LHCN-M2 (cell line): ENCODE measurements around the gene SLC23A1. TPM values are rescaled to one million over a fixed set of nuclear protein-coding genes. Genes with fewer than 3 reads are reported as not detected.
A peak's percentile ranks its signal among the peaks of the same experiment; 100 is the strongest.

Source experiments
- DNase-seq: peaks from one replicate; pipeline ENCODE4 v3.0.0-alpha.2; 2012; ENCODE audit warnings: low read depth
- total RNA-seq: library from RNA; depleted of rRNA; stranded (reverse); fragments of >200 nt; gene quantifications from 2 replicates; pipeline ENCODE4 v1.2.3, GENCODE V29; 2014

The SLC23A1 gene
- total RNA-seq, 1 experiment from 2014 or later, result not detected

- no peak for DNase-seq
These were observed 24.4 kb upstream of the SLC23A1 start for GRCh38 chr5:139407517-139407916.

- no peak for DNase-seq
These were observed 23.9 kb upstream of the SLC23A1 start for GRCh38 chr5:139406963-139407362.

- no peak for DNase-seq
These were observed 21.4 kb upstream of the SLC23A1 start for GRCh38 chr5:139404484-139404840.

- DNase-seq, result peak; percentile 96
These were observed 20.8 kb upstream of the SLC23A1 start, which contains the start of gene SPATA24 for GRCh38 chr5:139403787-139404483. Gene SPATA24 (minus strand): TSS chr5:139404089. CDS start chr5:139404060, 29 bp downstream.

- DNase-seq, result no peak
These were observed 20.3 kb upstream of the SLC23A1 start for GRCh38 chr5:139403418-139403786.

GRCh38 chr5:139402561-139403158 lies 19.6 kb upstream of the SLC23A1 start:
- no peak for DNase-seq

GRCh38 chr5:139401546-139401945 lies 18.4 kb upstream of the SLC23A1 start:
- DNase-seq, result no peak

- DNase-seq, result no peak
These were observed 16.5 kb upstream of the SLC23A1 start for GRCh38 chr5:139399501-139400121.

GRCh38 chr5:139397921-139398320 lies 14.8 kb upstream of the SLC23A1 start:
- DNase-seq, result no peak

- DNase-seq, result no peak
These were observed 13.6 kb upstream of the SLC23A1 start for GRCh38 chr5:139396691-139397090.

- DNase-seq, result peak; percentile 90
These were observed 12.9 kb upstream of the SLC23A1 start for GRCh38 chr5:139395844-139396640.

- DNase-seq, result peak; percentile 43
These were observed 11.8 kb upstream of the SLC23A1 start, which contains the start of gene PROB1 for GRCh38 chr5:139394654-139395566. Gene PROB1 (minus strand): TSS chr5:139395104. CDS start chr5:139395081, 23 bp downstream.

- no peak for DNase-seq
These were observed 11.1 kb upstream of the SLC23A1 start for GRCh38 chr5:139394123-139394653.

- no peak for DNase-seq
These were observed 10.5 kb upstream of the SLC23A1 start for GRCh38 chr5:139393497-139394122.

- no peak for DNase-seq
These were observed 9.8 kb upstream of the SLC23A1 start for GRCh38 chr5:139392678-139393496.

GRCh38 chr5:139392324-139392677 lies 9.2 kb upstream of the SLC23A1 start:
- no peak for DNase-seq

GRCh38 chr5:139391570-139392323 lies 8.7 kb upstream of the SLC23A1 start:
- DNase-seq, result no peak
